ENCODE measurements around the gene TPCN1.

DNA sequence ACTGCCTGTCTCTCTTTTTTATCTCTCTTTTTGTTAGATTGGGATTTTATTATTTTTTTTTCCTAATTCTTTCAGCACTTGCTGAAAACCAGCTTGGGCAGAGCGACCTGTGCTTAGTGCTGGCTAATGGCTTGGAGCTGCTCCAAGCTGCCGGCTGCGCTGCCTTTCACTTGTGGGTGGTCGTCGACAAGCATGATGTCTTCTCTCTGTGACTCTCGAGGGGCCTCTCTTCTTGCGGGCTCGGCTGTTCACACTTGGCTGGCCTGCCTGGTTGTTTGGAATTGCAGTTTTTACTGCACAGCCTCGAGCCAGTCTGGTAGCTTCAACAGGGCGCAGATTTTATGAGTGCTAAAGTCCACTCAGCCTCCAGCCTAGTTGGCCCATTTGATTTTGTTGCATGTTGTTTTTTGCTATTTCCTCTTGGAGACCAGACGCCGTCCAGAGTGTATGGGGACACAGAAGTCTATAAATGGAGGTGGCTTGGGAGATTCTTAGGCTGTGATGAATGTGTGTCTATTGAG lies 18.6 kb downstream of the TPCN1 start:
- TF ChIP-seq, protein P1, sequence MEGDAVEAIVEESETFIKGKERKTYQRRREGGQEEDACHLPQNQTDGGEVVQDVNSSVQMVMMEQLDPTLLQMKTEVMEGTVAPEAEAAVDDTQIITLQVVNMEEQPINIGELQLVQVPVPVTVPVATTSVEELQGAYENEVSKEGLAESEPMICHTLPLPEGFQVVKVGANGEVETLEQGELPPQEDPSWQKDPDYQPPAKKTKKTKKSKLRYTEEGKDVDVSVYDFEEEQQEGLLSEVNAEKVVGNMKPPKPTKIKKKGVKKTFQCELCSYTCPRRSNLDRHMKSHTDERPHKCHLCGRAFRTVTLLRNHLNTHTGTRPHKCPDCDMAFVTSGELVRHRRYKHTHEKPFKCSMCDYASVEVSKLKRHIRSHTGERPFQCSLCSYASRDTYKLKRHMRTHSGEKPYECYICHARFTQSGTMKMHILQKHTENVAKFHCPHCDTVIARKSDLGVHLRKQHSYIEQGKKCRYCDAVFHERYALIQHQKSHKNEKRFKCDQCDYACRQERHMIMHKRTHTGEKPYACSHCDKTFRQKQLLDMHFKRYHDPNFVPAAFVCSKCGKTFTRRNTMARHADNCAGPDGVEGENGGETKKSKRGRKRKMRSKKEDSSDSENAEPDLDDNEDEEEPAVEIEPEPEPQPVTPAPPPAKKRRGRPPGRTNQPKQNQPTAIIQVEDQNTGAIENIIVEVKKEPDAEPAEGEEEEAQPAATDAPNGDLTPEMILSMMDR (IDR thresholded peaks at IDR 0.05): no peak
- TF ChIP-seq POLR2A (IDR thresholded peaks at IDR 0.05): peak in 1 of 2 donors; percentile 29

Data from Peyer's patch (tissue), 4 donors.